ENCODE measurements around the gene TRA2B. TPM values are rescaled to one million over a fixed set of nuclear protein-coding genes. Genes with fewer than 3 reads are reported as not detected.

The TRA2B gene
- total RNA-seq, 2 experiments from 2014 or later: 549 to 585 TPM

DNA sequence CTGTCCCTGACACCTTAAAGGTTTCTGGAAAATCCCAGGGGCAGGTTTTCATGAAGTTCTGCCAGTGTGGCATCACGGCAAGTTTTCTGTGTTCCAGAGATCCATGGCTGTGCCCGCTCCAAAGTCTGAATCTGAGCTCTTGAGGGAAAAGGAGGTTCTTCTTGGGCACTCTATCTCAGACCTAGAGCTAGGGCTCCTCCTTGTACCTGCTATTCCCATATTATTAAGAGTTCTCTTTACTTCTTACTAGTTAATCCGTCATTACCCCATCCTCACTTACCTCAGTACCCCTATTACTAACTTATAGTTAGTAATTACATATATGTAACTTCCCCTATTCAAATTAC is 5.9 kb upstream of the TRA2B start:
- Histone ChIP-seq H3K4me3 (ENCODE audit: low read length) (no peak overlapping the region), H3K36me3 (ENCODE audit: insufficient read depth, low read length) (no peaks in the 10 kb centered on the region), H3K27ac (ENCODE audit: low read depth in 1 of 2, low read length in 2 of 2) (no peak overlapping the region), H3K9me3 (ENCODE audit: control insufficient read depth in 1 of 2, insufficient read depth in 1 of 2, low read length in 2 of 2) (no peaks in the 10 kb centered on the region), H3K4me1 (ENCODE audit: insufficient read depth, low read length) (peaks cover 11% of the 10 kb centered on the region), H3K27me3 (ENCODE audit: control insufficient read depth in 1 of 2, insufficient read depth in 2 of 2, low read length in 2 of 2) (no peaks in the 10 kb centered on the region)
- Mint-ChIP-seq H3K9me3 (no peaks in the 10 kb centered on the region), H3K27me3 (no peaks in the 10 kb centered on the region), H3K36me3 (ENCODE audit: low read depth) (no peaks in the 10 kb centered on the region), H3K27ac (peak overlapping the region; percentile 70), H3K4me3 (no peak overlapping the region), H3K4me1 (ENCODE audit: low read depth) (peaks cover 21% of the 10 kb centered on the region)
- intact Hi-C loops (cut with DNase I, micrococcal nuclease): loop anchor here (5.0 to 10.0 kb wide), 3 partner anchors 34 to 659 kb away; partner anchors contain the start of gene TMEM41A (in 1 of the 2)
- ChIA-PET CTCF (interaction anchor here (0.6 to 2.5 kb wide), 26 partner anchors 10 to 1770 kb away, joined by 3 to 24 read pairs (median 6); partner anchors contain the start of genes DNAJB11, EIF4A2 and TBCCD1), POLR2A (interaction anchor here (0.8 to 2.4 kb wide), 11 partner anchors 9 to 840 kb away, joined by 3 to 25 read pairs (median 5); partner anchors contain the start of genes DNAJB11 and EIF4A2)
- no peak for DNase-seq
- TF ChIP-seq, protein P1, sequence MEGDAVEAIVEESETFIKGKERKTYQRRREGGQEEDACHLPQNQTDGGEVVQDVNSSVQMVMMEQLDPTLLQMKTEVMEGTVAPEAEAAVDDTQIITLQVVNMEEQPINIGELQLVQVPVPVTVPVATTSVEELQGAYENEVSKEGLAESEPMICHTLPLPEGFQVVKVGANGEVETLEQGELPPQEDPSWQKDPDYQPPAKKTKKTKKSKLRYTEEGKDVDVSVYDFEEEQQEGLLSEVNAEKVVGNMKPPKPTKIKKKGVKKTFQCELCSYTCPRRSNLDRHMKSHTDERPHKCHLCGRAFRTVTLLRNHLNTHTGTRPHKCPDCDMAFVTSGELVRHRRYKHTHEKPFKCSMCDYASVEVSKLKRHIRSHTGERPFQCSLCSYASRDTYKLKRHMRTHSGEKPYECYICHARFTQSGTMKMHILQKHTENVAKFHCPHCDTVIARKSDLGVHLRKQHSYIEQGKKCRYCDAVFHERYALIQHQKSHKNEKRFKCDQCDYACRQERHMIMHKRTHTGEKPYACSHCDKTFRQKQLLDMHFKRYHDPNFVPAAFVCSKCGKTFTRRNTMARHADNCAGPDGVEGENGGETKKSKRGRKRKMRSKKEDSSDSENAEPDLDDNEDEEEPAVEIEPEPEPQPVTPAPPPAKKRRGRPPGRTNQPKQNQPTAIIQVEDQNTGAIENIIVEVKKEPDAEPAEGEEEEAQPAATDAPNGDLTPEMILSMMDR (IDR thresholded peaks at IDR 0.05): peak; percentile 69
- ATAC-seq (ENCODE audit: poor library complexity): peak; percentile 24

DNA sequence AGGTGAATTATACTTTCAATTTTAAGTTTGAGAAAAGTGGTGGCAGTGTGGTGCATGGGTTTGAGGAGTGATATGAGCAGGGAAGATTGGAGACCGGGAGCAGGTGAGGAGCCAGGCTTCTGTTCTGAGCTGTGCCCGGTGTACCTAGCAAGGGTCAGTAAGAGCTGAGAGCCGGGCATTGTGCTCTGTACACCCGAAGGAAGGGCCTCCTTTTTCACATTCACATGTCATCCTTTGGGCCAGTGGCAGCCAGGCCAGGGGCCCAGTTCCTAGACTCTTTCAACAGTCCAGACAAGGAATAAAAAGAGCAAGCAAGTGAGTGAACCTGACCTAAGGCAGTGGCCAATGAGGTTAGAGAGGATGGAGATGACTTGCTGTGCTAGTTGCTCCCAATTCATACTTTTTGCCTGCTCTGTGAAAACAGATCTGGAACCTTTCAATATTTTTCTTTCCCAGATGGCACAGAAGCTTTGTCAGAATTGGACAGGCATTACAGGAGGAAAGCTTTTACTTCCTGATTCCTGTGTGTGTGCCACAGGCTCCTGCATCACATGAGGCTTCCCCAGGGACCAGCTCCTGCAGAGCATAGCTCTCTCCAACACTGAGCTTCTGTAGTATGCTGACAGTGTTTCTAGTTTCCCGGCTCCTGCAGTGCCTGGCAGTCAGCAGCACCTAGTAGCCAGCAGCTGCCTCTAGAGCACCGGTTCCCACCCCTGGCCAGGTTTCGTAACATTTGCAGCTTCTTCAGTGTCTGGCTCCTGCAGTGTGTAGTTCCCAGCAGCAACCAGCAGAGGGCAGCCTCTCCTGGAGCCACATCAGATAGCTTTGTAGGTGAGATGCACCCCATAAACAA is 5.3 kb upstream of the TRA2B start:
- ChIA-PET POLR2A (interaction anchor here (0.8 to 2.4 kb wide), 13 partner anchors 10 to 841 kb away, joined by 3 to 25 read pairs (median 4); partner anchors contain the start of genes DNAJB11, EIF4A2 and TBCCD1), CTCF (interaction anchor here (0.5 to 2.5 kb wide), 32 partner anchors 10 to 1771 kb away, joined by 3 to 24 read pairs (median 4); partner anchors contain the start of genes DNAJB11, EIF4A2 and TBCCD1)
- H3K27ac ChIP-seq (ENCODE audit: low read depth in 1 of 2, low read length in 2 of 2): no peak overlapping the region
- no peaks in the 10 kb centered on the region for H3K36me3 ChIP-seq (ENCODE audit: insufficient read depth, low read length)
- Mint-ChIP-seq H3K36me3 (ENCODE audit: low read depth) (peaks cover under 1% of the 10 kb centered on the region), H3K4me3 (peak overlapping the region; percentile 52), H3K4me1 (ENCODE audit: low read depth) (peaks cover 23% of the 10 kb centered on the region), H3K27ac (peak overlapping the region; percentile 70), H3K9me3 (no peaks in the 10 kb centered on the region), H3K27me3 (no peaks in the 10 kb centered on the region)
- no peaks in the 10 kb centered on the region for H3K9me3 ChIP-seq (ENCODE audit: control insufficient read depth in 1 of 2, insufficient read depth in 1 of 2, low read length in 2 of 2)
- DNase-seq (peak; percentile 76 to 93 (median 80)), ATAC-seq (ENCODE audit: poor library complexity) (peak; percentile 100)
- H3K27me3 ChIP-seq (ENCODE audit: control insufficient read depth in 1 of 2, insufficient read depth in 2 of 2, low read length in 2 of 2): no peaks in the 10 kb centered on the region
- peak overlapping the region; percentile 19 for H3K4me3 ChIP-seq (ENCODE audit: low read length)
- intact Hi-C loops (cut with DNase I, micrococcal nuclease): loop anchor here (5.0 to 10.0 kb wide), 3 partner anchors 34 to 658 kb away; partner anchors contain the start of gene TMEM41A (in 1 of the 2)
- TF ChIP-seq, protein P1 (IDR thresholded peaks at IDR 0.05): peak; percentile 98
- peaks cover 15% of the 10 kb centered on the region for H3K4me1 ChIP-seq (ENCODE audit: insufficient read depth, low read length)

DNA sequence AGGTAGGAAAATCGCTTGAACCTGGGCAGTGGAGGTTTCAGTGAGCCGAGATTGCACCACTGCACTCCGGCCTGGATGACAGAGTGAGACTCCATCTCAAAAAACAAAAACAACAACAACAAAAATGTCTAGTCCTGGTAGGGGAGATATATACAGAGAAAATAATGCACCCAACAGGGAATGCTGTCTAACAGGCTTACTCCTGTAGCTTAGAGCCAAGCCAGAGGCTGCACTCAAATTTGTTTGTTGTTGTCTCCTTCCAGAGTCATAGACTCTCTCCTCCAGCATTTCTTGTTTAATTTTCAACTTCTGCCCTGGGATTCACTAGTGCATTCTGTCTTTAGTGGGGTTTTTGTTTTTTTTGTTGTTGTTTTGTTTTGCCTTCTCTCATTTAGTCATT is 4.6 kb upstream of the TRA2B start:
- Mint-ChIP-seq H3K4me1 (ENCODE audit: low read depth) (peaks cover 29% of the 10 kb centered on the region), H3K9me3 (no peaks in the 10 kb centered on the region), H3K27me3 (no peaks in the 10 kb centered on the region), H3K4me3 (peak overlapping the region; percentile 46), H3K36me3 (ENCODE audit: low read depth) (peaks cover 8% of the 10 kb centered on the region), H3K27ac (no peak overlapping the region)
- ChIA-PET POLR2A (interaction anchor here (2.0 to 2.4 kb wide), 3 partner anchors 11 to 17 kb away, joined by 10 to 25 read pairs (median 25); no protein-coding TSS in a partner anchor), CTCF (interaction anchor here (1.5 to 2.5 kb wide), 4 partner anchors 11 to 675 kb away, joined by 8 to 24 read pairs (median 15); no protein-coding TSS in a partner anchor)
- DNase-seq (no peak), ATAC-seq (ENCODE audit: poor library complexity) (no peak)
- H3K36me3 ChIP-seq (ENCODE audit: insufficient read depth, low read length): no peaks in the 10 kb centered on the region
- intact Hi-C loops (cut with DNase I, micrococcal nuclease): loop anchor here (5.0 to 10.0 kb wide), 3 partner anchors 35 to 658 kb away; partner anchors contain the start of gene TMEM41A (in 1 of the 2)
- H3K27ac ChIP-seq (ENCODE audit: low read depth in 1 of 2, low read length in 2 of 2): no peak overlapping the region
- H3K9me3 ChIP-seq (ENCODE audit: control insufficient read depth in 1 of 2, insufficient read depth in 1 of 2, low read length in 2 of 2): no peaks in the 10 kb centered on the region
- peaks cover 17% of the 10 kb centered on the region for H3K4me1 ChIP-seq (ENCODE audit: insufficient read depth, low read length)
- H3K4me3 ChIP-seq (ENCODE audit: low read length): no peak overlapping the region
- TF ChIP-seq, protein P1 (IDR thresholded peaks at IDR 0.05): no peak
- H3K27me3 ChIP-seq (ENCODE audit: control insufficient read depth in 1 of 2, insufficient read depth in 2 of 2, low read length in 2 of 2): no peaks in the 10 kb centered on the region
